ENCODE results near the gene RELN. TPM values are rescaled to one million over a fixed set of nuclear protein-coding genes. Genes with fewer than 3 reads are reported as not detected.
"Not testable (repeated sequence)": the region's sequence is repeated elsewhere in the genome, so short reads cannot be mapped to it uniquely, and the experiment has no call there.

The RELN gene
- total RNA-seq, 6 donors from 2014 or later, result 1.1 to 3.6 (median 2.6) TPM; not detected in 1

GRCh38 chr7:103793614-103794013 lies 195.8 kb downstream of the RELN start:
- H3K27ac ChIP-seq, result no peak overlapping the region

GRCh38 chr7:103791894-103792293 lies 197.6 kb downstream of the RELN start:
- DNase-seq (no peak), ATAC-seq (ENCODE audit: low FRiP score in 2 of 2) (no peak)
- no peak for TF ChIP-seq CTCF (IDR thresholded peaks at IDR 0.05)
- TF ChIP-seq POLR2A (IDR thresholded peaks at IDR 0.05), result no peak
- no peak for TF ChIP-seq EP300 (IDR thresholded peaks at IDR 0.05)
- no peak for TF ChIP-seq POLR2AphosphoS5 (IDR thresholded peaks at IDR 0.05)
- Histone ChIP-seq H3K27ac (no peak overlapping the region), H3K27me3 (no peaks in the 10 kb centered on the region), H3K9me3 (no peaks in the 10 kb centered on the region), H3K36me3 (no peaks in the 10 kb centered on the region), H3K4me3 (no peak overlapping the region), H3K4me1 (no peaks in the 10 kb centered on the region)

More at GRCh38 chr7:103793614-103794013, 195.8 kb downstream of the RELN start:
- no peak overlapping the region for H3K4me3 ChIP-seq
- WGBS, 2 donors, result 68 to 85% methylated on average over 5 of the region's 5 CpGs
- TF ChIP-seq EP300 (IDR thresholded peaks at IDR 0.05) (no peak), POLR2A (IDR thresholded peaks at IDR 0.05) (no peak), CTCF (IDR thresholded peaks at IDR 0.05) (no peak), POLR2AphosphoS5 (IDR thresholded peaks at IDR 0.05) (no peak)
- H3K36me3 ChIP-seq, result no peaks in the 10 kb centered on the region
- no peaks in the 10 kb centered on the region for H3K4me1 ChIP-seq
- no peaks in the 10 kb centered on the region for H3K27me3 ChIP-seq
- DNase-seq (no peak), ATAC-seq (ENCODE audit: low FRiP score in 2 of 2) (no peak)
- H3K9me3 ChIP-seq, result no peaks in the 10 kb centered on the region

- 77 to 88% methylated on average over 1 of the region's 1 CpG for WGBS, 2 donors
- H3K27me3 ChIP-seq; H3K27ac ChIP-seq; DNase-seq; H3K4me3 ChIP-seq; H3K4me1 ChIP-seq; H3K36me3 ChIP-seq; H3K9me3 ChIP-seq; ATAC-seq (ENCODE audit: low FRiP score in 2 of 2): not testable (repeated sequence)
Measured at GRCh38 chr7:103787041-103787440, 202.4 kb downstream of the RELN start.

- Histone ChIP-seq H3K4me1 (no peaks in the 10 kb centered on the region), H3K27me3 (no peaks in the 10 kb centered on the region), H3K27ac (no peak overlapping the region), H3K9me3 (no peaks in the 10 kb centered on the region), H3K36me3 (no peaks in the 10 kb centered on the region), H3K4me3 (no peak overlapping the region)
- DNase-seq, result no peak
- no peak for ATAC-seq (ENCODE audit: low FRiP score in 2 of 2)
- 65 to 68% methylated on average over 1 of the region's 1 CpG for WGBS, 2 donors
- no peak for TF ChIP-seq POLR2A (IDR thresholded peaks at IDR 0.05)
- TF ChIP-seq POLR2AphosphoS5 (IDR thresholded peaks at IDR 0.05), result no peak
- no peak for TF ChIP-seq CTCF (IDR thresholded peaks at IDR 0.05)
- no peak for TF ChIP-seq EP300 (IDR thresholded peaks at IDR 0.05)
Measured at GRCh38 chr7:103784646-103785286, 204.7 kb downstream of the RELN start.

- DNase-seq (no peak), ATAC-seq (ENCODE audit: low FRiP score in 2 of 2) (no peak)
- TF ChIP-seq POLR2A (IDR thresholded peaks at IDR 0.05), result no peak
- TF ChIP-seq CTCF (IDR thresholded peaks at IDR 0.05), result no peak
- no peak overlapping the region for H3K4me3 ChIP-seq
- no peaks in the 10 kb centered on the region for H3K36me3 ChIP-seq
- no peak overlapping the region for H3K27ac ChIP-seq
- 76 to 81% methylated on average over 1 of the region's 1 CpG for WGBS, 2 donors
- no peaks in the 10 kb centered on the region for H3K9me3 ChIP-seq
- no peaks in the 10 kb centered on the region for H3K27me3 ChIP-seq
- no peaks in the 10 kb centered on the region for H3K4me1 ChIP-seq
Measured at GRCh38 chr7:103781409-103781808, 208.0 kb downstream of the RELN start.

- not testable (repeated sequence) for H3K4me3 ChIP-seq; H3K9me3 ChIP-seq; H3K27me3 ChIP-seq; H3K36me3 ChIP-seq; DNase-seq; H3K27ac ChIP-seq; H3K4me1 ChIP-seq; ATAC-seq (ENCODE audit: low FRiP score in 2 of 2)
- WGBS, 2 donors, result 89 to 93% methylated on average over 2 of the region's 2 CpGs
Measured at GRCh38 chr7:103780561-103780960, 208.9 kb downstream of the RELN start.
